HFF-Myc (cell line): ENCODE measurements around the gene TMED9.
"Not testable (repeated sequence)": the region's sequence is repeated elsewhere in the genome, so short reads cannot be mapped to it uniquely, and the experiment has no call there.

Source experiments
- DNase-seq: peaks from one replicate; pipeline ENCODE4 v3.0.0-alpha.2; 2011; ENCODE audit warnings: low read depth; ENCODE audit errors: extremely low read depth
- H3K4me3 ChIP-seq: replicated peaks from 2 replicates; pipeline ENCODE4 v1.5.1; 2011; ENCODE audit warnings: low read depth, mild to moderate bottlenecking, control low read depth, low read length
- TF ChIP-seq, protein P1 (sequence below): IDR thresholded peaks from 2 replicates; pipeline ENCODE4 v1.5.1; 2012; ENCODE audit warnings: mild to moderate bottlenecking, low read depth, low read length, control low read depth; ENCODE audit errors: missing control alignments

The TMED9 gene

GRCh38 chr5:177609076-177610059 is 17.4 kb downstream of the TMED9 start:
- TF ChIP-seq, protein P1, sequence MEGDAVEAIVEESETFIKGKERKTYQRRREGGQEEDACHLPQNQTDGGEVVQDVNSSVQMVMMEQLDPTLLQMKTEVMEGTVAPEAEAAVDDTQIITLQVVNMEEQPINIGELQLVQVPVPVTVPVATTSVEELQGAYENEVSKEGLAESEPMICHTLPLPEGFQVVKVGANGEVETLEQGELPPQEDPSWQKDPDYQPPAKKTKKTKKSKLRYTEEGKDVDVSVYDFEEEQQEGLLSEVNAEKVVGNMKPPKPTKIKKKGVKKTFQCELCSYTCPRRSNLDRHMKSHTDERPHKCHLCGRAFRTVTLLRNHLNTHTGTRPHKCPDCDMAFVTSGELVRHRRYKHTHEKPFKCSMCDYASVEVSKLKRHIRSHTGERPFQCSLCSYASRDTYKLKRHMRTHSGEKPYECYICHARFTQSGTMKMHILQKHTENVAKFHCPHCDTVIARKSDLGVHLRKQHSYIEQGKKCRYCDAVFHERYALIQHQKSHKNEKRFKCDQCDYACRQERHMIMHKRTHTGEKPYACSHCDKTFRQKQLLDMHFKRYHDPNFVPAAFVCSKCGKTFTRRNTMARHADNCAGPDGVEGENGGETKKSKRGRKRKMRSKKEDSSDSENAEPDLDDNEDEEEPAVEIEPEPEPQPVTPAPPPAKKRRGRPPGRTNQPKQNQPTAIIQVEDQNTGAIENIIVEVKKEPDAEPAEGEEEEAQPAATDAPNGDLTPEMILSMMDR = no peak

DNA sequence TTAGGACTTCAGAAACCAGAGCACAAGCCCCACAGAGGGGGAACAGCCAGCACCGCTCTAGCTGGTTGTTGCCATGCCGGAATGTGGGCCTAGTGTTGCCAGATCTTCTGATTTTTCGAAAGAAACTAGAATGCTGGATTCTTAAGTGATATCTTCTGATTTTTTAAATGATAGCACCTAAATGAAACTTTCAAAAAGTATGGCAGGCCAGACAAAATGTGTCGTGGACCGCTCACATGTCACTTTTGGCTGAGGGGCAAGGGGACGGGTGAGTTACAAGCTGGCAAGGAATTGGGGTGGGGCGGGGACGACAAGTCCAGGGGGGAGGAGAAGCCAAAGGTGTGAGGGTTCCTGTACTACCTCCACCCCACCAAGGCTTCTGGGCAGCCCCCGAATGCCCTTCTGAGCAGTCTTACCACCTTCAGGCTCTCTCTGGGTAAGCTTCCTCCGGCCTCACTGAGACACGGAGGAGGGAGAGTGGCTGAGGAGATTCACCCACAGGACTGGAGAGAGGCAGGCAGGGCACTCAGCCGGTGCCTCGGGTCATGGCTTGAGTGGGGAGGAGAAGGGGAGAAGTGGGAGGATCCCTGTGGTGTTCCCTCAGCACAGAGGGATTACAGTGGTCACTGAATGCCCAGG is 18.2 kb downstream of the TMED9 start:
- TF ChIP-seq, protein P1 = no peak
- DNase-seq = no peak
- H3K4me3 ChIP-seq = no peak overlapping the region

More at GRCh38 chr5:177609076-177610059, 17.4 kb downstream of the TMED9 start:
- no peak for DNase-seq
- no peak overlapping the region for H3K4me3 ChIP-seq

GRCh38 chr5:177610770-177611445 is 18.9 kb downstream of the TMED9 start:
- TF ChIP-seq, protein P1 = no peak
- no peak overlapping the region for H3K4me3 ChIP-seq
- no peak for DNase-seq

GRCh38 chr5:177611446-177612214 is 19.6 kb downstream of the TMED9 start:
- TF ChIP-seq, protein P1 = no peak
- no peak overlapping the region for H3K4me3 ChIP-seq
- DNase-seq = no peak

GRCh38 chr5:177612215-177612673 is 20.2 kb downstream of the TMED9 start:
- no peak for DNase-seq
- H3K4me3 ChIP-seq = no peak overlapping the region
- TF ChIP-seq, protein P1 = no peak

DNA sequence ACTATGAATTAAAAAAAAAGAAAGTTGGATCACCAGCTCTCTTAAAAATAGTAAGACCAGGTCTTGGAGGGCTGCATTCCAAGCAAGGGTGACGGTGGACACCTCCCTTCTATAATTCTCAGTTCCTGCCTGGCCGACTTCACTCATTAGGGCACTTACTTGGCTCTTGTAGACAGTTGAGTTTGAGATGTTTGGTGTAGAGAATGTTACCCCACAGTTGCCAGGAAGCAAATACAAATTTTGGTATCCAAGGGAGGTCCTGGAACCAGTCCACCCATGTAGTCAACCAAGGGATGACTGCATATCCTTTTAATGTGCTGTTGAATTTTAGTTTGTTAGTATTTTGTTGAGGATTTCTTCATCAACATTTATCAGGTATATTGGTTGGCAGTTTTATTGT is 28.6 kb downstream of the TMED9 start:
- TF ChIP-seq, protein P1 = no peak

GRCh38 chr5:177624172-177624571 is 32.2 kb downstream of the TMED9 start:
- DNase-seq, H3K4me3 ChIP-seq: not testable (repeated sequence)

More for the DNA sequence above, 28.6 kb downstream of the TMED9 start:
- no peak for DNase-seq
- H3K4me3 ChIP-seq = no peak overlapping the region

GRCh38 chr5:177630186-177630585 is 38.2 kb downstream of the TMED9 start:
- not testable (repeated sequence) for H3K4me3 ChIP-seq, DNase-seq

DNA sequence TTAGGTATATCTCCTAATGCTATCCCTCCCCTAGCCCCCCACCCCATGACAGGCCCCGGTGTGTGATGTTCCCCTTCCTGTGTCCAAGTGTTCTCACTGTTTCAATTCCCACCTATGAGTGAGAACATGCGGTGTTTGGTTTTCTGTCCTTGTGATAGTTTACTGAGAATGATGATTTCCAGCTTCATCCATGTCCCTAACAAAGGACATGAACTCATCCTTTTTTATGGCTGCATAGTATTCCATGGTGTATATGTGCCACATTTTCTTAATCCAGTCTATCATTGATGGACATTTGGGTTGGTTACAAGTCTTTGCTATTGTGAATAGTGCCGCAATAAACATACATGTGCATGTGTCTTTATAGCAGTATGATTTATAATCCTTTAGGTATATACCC is 42.9 kb downstream of the TMED9 start:
- H3K4me3 ChIP-seq, DNase-seq: not testable (repeated sequence)

DNA sequence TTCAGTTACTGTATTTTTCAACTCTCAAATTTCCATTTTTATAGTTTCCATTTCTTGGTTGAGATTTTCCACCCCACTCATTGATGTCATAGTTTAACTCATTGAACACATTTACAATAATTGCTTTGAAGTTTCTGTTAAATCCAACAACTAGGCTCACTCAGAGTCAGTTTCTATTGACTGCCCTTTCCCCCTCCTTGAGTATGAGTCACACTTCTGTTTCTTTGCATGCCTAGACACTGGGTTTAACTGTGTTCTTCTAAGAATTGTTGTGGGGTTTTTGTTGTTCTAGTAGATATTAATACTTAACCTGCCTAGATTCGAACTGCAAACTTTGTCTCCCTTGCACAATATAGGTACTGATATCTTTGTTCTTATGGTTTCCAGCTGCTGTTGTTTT is 53.5 kb downstream of the TMED9 start:
- not testable (repeated sequence) for DNase-seq, H3K4me3 ChIP-seq
